GM18868 (cell line): ENCODE data around the gene TEX47.

ENCODE experiments used
- ATAC-seq: cut with Tn5 transposase; IDR thresholded peaks from one replicate; pipeline ENCODE4 v1.9.1; 2021; ENCODE audit warnings: mild to moderate bottlenecking, moderate library complexity; ENCODE audit not compliant: unreplicated experiment

Gene TEX47

GRCh38 chr7:88795553-88795952, at the start of gene TEX47:
Gene TEX47 (minus strand): TSS chr7:88795737. CDS start chr7:88794942, 795 bp downstream.
- ATAC-seq, result no peak

- ATAC-seq, result no peak
Measured at GRCh38 chr7:88845091-88845490, 49.6 kb upstream of the TEX47 start.

- no peak for ATAC-seq
Measured at GRCh38 chr7:88842201-88842600, 46.7 kb upstream of the TEX47 start.

GRCh38 chr7:88835147-88835728, 39.7 kb upstream of the TEX47 start:
- ATAC-seq, result peak; percentile 99

GRCh38 chr7:88826222-88826621, 30.7 kb upstream of the TEX47 start:
- peak; percentile 55 for ATAC-seq

GRCh38 chr7:88818552-88818951, 23.0 kb upstream of the TEX47 start:
- no peak for ATAC-seq

- no peak for ATAC-seq
Measured at GRCh38 chr7:88806280-88807037, 10.9 kb upstream of the TEX47 start.

- no peak for ATAC-seq
Measured at GRCh38 chr7:88801046-88801445, 5.5 kb upstream of the TEX47 start.

- ATAC-seq, result no peak
Measured at GRCh38 chr7:88792361-88792760, 3.2 kb downstream of the TEX47 start.

GRCh38 chr7:88791891-88792290, 3.6 kb downstream of the TEX47 start:
- ATAC-seq, result no peak

GRCh38 chr7:88789480-88790064, 6.0 kb downstream of the TEX47 start:
- peak; percentile 73 for ATAC-seq

- no peak for ATAC-seq
Measured at GRCh38 chr7:88787777-88788176, 7.8 kb downstream of the TEX47 start.

GRCh38 chr7:88775838-88776237, 19.7 kb downstream of the TEX47 start:
- ATAC-seq, result no peak

GRCh38 chr7:88772776-88773175, 22.8 kb downstream of the TEX47 start:
- no peak for ATAC-seq

- peak; percentile 89 for ATAC-seq
Measured at GRCh38 chr7:88771417-88771816, 24.1 kb downstream of the TEX47 start.

GRCh38 chr7:88761779-88762178, 33.8 kb downstream of the TEX47 start:
- ATAC-seq, result no peak

- no peak for ATAC-seq
Measured at GRCh38 chr7:88760136-88760515, 35.4 kb downstream of the TEX47 start.

GRCh38 chr7:88759230-88760135, 36.1 kb downstream of the TEX47 start, which contains the start of gene ZNF804B:
Gene ZNF804B (plus strand): TSS chr7:88759700. CDS start chr7:88759977, 277 bp downstream.
- ATAC-seq, result no peak

GRCh38 chr7:88758381-88759229, 36.9 kb downstream of the TEX47 start:
- no peak for ATAC-seq

GRCh38 chr7:88757371-88757770, 38.2 kb downstream of the TEX47 start:
- ATAC-seq, result no peak
